Suppressor macrophage treated with lipopolysaccharide for 1 hour (primary cell): ENCODE measurements around the gene CUTA.

Source experiments
- DNase-seq, 3 donors: peaks; one replicate each; pipeline ENCODE4 v3.0.0-alpha.2; 2020 to 2022

Gene CUTA, protein sequence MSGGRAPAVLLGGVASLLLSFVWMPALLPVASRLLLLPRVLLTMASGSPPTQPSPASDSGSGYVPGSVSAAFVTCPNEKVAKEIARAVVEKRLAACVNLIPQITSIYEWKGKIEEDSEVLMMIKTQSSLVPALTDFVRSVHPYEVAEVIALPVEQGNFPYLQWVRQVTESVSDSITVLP

GRCh38 chr6:33417903-33418689, at the start of gene CUTA:
Gene CUTA, minus strand, starts transcription at chr6:33418107. Its CDS starts 107 bp downstream, at chr6:33418000.
- DNase-seq, result peak; percentile 99 to 100 (median 99)

- peak; percentile 38 to 58 (median 45) for DNase-seq
Observed at GRCh38 chr6:33467091-33467490, 49.2 kb upstream of the CUTA start.

- no peak for DNase-seq
Observed at GRCh38 chr6:33466075-33466735, 48.3 kb upstream of the CUTA start.

GRCh38 chr6:33459226-33459625, 41.3 kb upstream of the CUTA start:
- peak in 1 of 3 donors; percentile 23 for DNase-seq

GRCh38 chr6:33458676-33459075, 40.8 kb upstream of the CUTA start:
- DNase-seq, result peak; percentile 27 to 56 (median 43)

DNA sequence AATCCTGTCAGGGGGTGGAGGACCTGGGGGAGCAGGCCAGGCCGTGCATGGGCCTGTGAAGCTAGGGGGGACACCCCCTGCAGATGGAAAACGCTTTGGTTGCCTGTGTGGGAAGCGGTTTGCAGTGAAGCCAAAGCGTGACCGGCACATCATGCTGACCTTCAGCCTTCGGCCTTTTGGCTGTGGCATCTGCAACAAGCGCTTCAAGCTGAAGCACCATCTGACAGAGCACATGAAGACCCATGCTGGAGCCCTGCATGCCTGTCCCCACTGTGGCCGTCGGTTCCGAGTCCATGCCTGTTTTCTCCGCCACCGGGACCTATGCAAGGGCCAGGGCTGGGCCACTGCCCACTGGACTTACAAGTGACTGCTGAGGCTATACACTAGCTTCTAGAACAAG, 38.2 kb upstream of the CUTA start:
- DNase-seq, result no peak

DNA sequence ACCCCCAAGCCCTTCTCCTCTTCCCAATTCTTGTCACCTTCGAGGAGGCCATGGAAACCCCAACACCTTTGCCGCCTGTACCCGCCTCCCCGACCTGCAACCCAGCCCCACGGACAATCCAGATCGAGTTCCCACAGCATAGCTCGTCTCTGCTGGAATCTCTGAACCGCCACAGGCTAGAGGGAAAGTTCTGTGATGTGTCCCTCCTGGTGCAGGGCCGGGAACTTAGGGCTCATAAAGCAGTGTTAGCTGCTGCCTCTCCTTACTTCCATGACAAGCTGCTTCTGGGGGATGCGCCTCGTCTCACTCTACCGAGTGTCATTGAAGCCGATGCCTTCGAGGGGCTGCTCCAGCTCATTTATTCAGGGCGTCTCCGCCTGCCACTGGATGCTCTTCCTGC, 37.1 kb upstream of the CUTA start:
- DNase-seq, result no peak

DNA sequence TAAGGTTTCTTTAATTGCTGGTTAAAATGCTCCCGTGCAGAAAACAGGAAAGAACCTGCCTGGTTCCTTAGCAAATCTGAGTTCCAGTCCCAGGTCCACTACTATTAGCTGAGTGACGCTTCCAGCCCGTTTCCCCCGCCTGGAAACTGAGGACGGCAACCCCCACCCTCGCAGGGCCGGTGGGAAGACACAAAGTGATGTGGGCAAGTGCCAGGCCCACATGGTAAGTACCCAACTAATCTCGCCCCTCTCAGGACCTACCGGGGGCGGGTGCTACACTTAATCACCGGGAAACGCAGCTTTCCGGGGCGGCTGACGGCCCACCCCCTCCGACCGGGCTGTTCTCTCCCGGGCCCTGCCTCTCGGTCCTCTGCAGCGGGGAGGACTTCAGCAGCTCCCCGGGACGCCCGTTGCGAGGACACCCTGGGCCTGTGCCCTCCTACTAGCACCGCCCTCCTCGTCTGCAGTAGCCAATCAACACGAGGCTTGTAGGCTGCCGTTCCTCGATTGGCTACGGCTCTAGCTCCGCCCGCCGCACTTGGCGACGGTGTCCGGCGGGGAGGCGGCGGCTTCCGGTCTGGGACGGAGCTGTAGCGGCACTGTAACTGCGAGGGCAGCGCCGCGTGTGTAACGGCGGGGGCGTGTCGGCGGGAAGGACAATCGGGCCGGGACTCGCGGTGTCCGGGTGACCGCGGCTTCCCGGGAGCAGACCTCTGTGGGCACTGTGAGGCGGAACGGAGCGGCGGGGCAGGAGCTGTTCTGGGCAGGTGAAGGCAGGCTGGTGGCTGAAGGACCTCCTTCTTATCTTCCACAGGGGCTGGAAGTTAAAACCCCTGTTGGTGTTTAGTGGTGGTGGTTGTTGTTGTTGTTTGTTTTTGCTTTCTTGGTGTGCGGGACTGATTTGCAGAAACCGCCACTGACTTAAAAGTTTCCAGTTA, 36.4 kb upstream of the CUTA start, which contains the start of gene ZBTB9:
TSS of gene ZBTB9 (plus strand) at position 568 of the 938 bp plus-strand sequence. CDS start 525 bp downstream, outside the sequence.
- DNase-seq, result peak; percentile 98 to 99 (median 98)

GRCh38 chr6:33453393-33454008, 35.6 kb upstream of the CUTA start:
- peak in 1 of 3 donors; percentile 22 for DNase-seq

GRCh38 chr6:33452496-33452895, 34.6 kb upstream of the CUTA start:
- no peak for DNase-seq

- no peak for DNase-seq
Observed at GRCh38 chr6:33451606-33452005, 33.7 kb upstream of the CUTA start.

DNA sequence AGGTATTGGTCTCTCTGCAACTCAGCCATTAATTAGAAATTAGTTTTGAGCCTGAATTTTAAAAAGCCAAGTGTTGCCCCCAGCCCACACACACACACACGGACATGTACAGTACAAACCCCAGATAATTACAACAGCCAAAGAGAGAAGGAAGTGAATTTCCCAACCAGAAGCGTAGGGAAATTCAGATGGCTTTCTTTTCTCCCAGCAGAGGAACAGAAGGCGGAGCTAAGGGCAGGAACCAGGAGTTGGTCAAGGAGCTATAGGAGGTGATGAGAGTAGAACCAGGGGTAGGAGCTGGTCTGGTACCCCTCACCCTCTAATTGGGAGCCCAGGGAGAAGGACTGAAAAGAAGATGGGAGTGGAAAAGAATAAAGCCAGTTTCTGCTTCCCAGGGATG, 32.5 kb upstream of the CUTA start:
- peak; percentile 82 to 90 (median 84) for DNase-seq

DNA sequence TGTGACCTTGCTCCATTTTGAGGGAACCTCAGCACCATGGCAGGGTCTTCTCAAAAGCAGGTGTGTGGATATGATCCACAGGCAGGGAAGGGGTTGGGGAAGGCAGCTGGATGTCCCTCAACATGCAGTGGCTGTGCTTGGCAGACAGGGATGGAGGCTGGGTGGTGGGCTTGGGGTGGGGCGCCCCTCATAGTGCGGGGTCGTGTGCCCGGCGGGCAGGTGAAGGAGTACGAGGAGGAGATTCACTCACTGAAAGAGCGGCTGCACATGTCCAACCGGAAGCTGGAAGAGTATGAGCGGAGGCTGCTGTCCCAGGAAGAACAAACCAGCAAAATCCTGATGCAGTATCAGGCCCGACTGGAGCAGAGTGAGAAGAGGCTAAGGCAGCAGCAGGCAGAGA, 28.4 kb upstream of the CUTA start:
- no peak for DNase-seq

DNA sequence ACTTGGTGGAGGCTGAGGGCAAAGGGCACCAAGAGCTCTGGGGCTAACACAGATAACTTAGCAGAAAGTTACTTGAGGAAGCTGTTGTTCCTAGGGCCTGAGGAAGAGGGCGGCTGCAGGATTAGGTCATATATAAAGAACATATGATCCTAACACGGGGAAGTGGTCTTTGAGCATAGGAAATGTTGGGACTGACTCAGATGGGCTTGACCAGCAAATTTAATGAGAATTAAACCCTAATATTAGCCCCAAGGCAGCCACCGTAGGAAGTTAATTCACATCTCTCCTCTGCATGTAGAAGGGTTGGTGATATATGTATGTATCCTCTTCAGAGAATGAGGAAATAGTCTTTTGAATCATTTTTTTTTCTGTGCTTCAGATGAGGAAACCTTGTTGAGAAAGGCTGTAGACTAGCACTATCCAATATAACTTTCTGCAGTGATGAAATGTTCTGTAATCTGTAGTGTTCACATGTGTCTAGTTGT, 27.3 kb upstream of the CUTA start:
- peak; percentile 72 to 91 (median 87) for DNase-seq

DNA sequence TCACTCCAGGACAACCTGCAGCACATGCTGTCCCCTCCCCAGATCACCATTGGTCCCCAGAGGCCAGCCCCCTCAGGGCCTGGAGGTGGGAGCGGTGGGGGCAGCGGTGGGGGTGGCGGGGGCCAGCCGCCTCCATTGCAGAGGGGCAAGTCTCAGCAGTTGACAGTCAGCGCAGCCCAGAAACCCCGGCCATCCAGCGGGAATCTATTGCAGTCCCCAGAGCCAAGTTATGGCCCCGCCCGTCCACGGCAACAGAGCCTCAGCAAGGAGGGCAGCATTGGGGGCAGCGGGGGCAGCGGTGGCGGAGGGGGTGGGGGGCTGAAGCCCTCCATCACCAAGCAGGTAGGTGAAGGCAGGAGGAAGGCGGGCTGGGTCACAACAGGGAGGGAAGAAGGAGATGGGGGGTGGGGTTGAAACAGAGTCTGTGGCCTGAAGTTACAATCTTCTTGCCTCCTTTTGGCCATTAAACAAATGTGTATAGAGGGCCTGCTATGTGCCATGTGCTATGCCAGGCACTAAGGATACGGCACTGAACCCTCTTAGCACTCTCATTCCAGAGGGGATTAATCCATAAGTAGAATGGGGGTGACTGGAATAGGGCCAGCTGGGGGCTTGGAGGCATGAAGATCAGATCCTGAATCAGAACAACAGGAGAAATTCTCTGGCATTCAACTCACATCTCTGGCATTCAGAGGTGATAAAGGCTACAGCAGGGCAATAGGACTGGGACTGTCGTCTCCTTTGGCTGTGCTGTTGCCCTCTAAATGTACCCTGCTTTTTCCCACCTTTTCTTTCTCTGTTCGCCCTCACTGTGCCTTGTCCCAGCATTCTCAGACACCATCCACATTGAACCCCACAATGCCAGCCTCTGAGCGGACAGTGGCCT, 26.0 kb upstream of the CUTA start:
- DNase-seq, result no peak

- DNase-seq, result no peak
Observed at GRCh38 chr6:33443025-33443424, 25.1 kb upstream of the CUTA start.

- DNase-seq, result no peak
Observed at GRCh38 chr6:33442283-33442682, 24.4 kb upstream of the CUTA start.

GRCh38 chr6:33441457-33441856, 23.6 kb upstream of the CUTA start:
- no peak for DNase-seq

DNA sequence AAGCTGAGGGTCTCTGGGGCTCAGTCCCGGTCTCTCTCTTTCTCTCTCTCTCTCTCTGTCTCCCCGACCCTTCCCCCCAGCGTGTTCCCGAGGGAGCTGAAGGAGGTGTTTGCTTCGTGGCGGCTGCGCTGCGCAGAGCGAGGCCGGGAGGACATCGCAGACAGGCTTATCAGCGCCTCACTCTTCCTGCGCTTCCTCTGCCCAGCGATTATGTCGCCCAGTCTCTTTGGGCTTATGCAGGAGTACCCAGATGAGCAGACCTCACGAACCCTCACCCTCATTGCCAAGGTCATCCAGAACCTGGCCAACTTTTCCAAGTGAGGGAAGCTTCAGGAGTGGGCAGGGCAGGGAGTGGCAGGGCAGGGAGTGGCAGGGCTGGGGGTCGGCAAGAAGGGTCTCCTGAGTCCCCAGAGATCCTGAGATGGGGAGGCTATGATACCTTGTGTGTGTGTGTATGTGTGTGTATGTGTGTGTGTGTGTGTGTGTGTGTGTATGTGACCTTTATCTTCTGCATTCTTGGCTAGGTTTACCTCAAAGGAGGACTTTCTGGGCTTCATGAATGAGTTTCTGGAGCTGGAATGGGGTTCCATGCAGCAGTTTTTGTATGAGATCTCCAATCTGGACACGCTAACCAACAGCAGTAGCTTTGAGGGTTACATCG, 22.9 kb upstream of the CUTA start:
- no peak for DNase-seq

DNA sequence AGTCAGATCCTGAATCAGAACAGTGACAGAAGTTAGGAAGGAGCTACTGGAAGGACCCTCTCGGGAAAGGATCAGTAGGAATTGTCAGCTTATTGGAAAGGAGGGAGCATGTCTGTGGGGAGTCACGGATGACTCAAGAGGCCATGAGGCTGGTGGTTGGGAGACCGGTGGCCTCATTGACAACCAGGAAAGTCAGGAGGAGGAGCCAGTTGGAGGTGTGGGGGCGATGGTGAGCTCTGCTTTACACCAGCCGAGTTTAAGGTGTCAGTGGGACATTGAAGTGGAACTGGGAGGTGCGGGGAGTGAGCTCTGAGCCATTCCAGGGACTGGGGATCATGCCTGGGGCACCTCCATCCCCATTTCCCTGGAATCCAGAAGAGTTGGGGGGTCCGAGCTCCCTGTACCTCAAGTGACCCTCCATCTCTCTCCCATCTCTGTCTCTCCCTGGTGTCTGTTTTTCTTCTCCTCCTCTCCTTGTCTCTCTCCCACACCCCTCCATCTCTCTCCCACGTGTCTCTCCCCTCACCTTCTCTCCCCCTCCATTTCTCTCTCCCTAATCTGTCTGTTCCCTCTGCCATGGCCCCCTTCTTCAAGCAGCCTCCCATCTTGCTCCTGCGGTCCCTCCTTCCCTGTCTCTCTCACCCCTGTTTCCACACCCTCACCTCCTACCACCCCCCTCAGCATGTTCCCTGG, 22.2 kb upstream of the CUTA start:
- DNase-seq, result no peak
